Epidermal melanocyte (primary cell): ENCODE results near the gene RRP1.
"Not testable (repeated sequence)": the region's sequence is repeated elsewhere in the genome, so short reads cannot be mapped to it uniquely, and the experiment has no call there.

Experiments used
- DNase-seq: peaks from one replicate; pipeline ENCODE4 v3.0.0; 2011; ENCODE audit warnings: low spot score; ENCODE audit not compliant: insufficient read length

Gene RRP1

DNA sequence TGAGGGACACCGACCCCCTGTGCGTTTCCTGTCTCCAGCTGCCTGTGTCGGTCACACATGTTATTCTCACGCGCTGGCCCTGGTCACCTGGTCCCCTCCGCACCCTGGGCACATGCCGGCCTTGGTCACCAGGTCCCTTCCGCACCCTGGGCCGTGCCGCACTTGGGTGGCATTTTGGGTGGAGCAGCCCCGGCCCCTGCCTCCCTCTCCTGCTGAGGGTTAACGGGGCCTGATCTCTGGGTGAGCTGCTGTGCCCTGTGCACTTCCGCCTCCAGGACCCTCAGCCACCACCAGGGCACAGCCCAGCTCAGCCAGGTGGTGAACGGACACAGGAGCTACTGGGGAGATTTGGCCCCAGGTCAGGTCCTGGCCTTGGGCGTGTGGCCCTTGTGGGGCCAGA, 26.6 kb downstream of the RRP1 start:
- no peak for DNase-seq

DNA sequence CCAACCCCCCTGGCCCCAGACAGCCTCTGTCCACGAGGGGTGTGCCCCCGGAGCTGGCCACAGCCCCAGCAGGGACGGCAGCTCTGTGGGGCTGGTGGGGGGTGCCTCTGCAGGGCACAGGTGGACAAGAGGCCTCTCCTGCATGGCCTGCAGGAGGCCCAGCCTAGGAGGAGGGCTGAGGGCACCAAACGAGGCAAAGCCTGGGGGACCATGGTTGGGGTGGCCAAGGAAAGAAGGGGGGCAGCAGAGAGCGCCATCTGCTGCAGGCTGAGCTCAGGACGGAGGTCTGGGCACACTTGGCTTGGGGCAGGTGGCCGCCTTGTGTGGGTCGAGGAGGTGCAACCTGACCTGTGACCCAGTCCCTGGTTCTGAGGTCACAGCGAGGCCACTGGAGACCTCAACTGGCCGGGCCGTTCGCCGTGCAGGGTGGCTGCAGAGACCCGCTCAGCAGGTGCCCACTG, 27.3 kb downstream of the RRP1 start:
- no peak for DNase-seq

DNA sequence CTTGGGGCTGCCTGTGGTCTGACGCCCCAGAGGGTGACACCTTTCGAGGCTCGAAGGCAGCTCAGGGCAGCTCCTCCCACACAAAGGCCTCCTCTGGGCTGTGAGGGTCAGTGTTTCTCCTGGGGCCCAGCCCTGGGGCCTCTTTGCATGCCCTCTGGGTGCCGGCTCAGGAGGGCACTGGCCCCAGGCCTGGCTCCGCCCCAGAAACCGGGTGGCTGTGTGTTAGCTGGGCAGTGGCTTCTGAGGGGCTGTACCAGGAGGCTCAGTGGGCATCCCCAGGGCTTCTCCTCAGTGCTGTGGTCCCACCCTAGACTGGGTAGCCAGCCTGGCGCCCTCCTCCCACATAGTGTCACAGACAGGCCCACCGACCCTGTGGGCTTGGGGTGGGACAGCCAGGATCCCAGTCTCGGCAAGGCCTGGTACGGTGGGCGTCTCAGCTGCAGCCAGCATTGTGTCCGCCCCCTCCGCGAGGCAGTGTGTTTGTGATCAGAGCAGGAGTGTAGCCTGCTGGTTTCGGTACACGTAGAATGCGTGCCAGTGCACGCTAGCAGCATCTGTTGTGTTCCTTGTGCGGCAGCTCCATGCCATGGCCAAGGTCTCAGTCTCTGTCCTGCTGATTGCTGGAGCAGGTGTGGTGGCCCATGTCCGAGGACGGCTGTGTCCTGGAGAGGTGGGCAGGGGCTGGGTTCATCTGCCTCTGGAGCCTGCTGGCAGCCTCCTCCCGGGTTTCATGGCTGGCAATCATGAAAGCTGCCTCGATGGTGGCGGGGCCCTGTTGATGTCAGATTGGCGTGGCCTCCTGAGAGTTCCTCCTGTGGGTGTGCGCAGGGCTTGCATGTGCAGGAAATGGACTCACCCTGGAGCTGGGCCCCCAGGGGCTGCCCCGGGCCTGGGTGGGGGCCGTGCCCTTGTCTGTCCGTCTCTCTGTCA, 28.0 kb downstream of the RRP1 start:
- DNase-seq = no peak

DNA sequence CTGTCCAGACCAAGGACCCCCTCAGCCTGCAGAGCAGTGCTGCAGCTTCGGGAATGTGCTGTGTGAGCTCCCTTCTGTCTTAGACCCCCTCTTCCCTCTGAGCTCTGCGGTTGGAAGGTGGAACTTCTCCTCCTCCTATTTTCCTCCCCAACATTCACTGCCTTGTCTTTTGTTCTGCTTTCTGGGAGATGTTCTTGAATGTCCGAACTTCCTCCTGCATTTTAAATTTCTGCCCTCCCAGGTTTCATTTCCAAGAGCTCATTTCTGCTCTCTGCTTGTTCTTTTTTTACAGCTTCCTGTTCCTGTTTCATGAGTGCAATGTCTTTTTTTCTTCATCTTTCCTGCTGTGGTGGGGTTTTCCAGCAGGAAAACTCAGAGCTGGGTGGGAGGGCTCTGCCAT, 29.3 kb downstream of the RRP1 start:
- no peak for DNase-seq

- no peak for DNase-seq
These were observed 30.4 kb downstream of the RRP1 start for GRCh38 chr21:43819511-43820405.

- no peak for DNase-seq
These were observed 31.1 kb downstream of the RRP1 start for GRCh38 chr21:43820466-43820865.

- DNase-seq = not testable (repeated sequence)
These were observed 32.8 kb downstream of the RRP1 start for GRCh38 chr21:43822166-43822565.

GRCh38 chr21:43822741-43823140, 33.4 kb downstream of the RRP1 start:
- DNase-seq = not testable (repeated sequence)

GRCh38 chr21:43824333-43825241, 35.2 kb downstream of the RRP1 start:
- no peak for DNase-seq

DNA sequence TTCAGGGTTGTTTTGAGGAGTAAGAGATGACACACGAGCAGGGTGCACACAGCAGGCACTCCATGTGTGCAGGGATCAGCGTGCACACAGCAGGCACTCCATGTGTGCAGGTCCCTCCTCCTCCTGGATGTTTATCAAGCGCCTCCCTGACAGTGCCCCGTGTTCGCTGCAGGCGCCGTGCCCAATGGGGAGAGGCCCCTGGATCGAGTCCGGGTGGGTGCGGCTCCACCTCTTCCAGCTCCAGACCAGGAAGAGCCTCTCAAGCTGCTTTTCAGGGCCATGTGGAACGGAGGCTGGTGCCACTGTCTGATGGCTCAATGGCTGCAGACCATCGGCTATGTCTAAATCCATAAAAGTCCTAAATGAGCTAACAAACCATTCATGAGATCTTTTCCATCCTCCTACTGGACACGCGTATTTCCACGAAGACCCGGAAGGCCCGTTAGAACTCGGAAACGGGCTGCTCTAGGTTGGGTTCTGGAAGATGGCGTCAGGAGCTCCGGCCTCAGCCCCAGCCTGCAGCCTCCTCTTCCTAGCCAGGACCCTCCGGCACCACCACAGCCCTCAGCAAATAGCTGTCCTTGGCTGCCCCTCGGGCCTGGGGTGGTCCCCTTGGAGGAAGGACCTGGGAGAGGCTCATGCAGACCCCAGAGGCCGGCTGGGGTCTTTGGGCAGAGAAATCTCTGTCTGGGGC, 36.0 kb downstream of the RRP1 start:
- DNase-seq = no peak

DNA sequence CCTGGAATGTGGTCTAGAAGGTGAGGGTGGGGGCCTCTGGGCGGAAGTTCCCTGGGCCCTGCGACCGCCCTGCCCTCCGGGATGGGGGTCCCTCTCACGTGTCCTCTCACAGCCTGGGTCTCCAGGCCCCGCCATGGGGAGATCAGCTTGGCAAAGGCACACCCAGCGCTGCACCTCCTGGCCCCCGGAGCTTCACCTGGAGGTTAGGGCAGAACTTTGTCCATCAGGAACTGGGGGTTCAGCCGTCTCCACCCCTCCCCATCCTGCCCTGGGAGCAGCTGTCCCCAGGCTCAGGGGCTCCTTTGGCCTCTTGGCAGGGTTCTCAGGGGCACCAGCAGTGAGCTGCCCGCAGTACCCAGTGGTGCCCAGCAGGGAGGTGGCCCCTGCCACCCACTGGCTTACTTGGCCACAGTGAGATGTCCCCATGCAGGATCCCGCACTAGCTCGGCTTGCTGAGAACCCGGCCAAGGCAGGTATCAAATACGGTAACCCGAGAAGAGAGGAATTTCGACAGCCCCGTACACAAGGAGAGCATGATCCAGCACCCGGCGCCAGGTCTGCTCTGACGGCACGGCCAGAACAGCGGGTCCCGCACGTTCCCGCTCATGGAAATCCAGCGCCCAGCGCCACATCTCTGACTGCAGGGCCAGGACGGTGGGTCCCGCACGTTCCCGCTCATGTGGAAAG, 36.7 kb downstream of the RRP1 start:
- no peak for DNase-seq

DNA sequence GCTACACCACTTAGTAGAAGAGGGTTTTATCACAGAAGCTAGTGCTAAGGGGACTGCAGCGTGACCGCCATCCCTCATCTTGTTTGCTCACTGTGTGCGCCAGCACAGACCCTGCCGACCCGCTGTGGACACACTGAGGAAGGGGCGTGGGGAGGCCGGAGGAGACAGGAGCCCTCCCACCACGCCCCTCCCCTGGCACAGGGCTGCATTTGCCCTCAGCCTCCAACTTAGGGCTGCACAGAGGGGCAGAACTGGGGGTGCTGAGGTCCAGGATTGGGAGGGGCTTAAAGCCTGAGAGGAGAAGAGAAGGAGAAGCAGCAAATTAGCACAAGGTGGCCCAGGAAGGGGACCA, 37.2 kb downstream of the RRP1 start:
- DNase-seq = no peak

- no peak for DNase-seq
These were observed 37.7 kb downstream of the RRP1 start for GRCh38 chr21:43827015-43827611.

- no peak for DNase-seq
These were observed 39.8 kb downstream of the RRP1 start for GRCh38 chr21:43829161-43829560.

- no peak for DNase-seq
These were observed 40.3 kb downstream of the RRP1 start for GRCh38 chr21:43829575-43830119.

DNA sequence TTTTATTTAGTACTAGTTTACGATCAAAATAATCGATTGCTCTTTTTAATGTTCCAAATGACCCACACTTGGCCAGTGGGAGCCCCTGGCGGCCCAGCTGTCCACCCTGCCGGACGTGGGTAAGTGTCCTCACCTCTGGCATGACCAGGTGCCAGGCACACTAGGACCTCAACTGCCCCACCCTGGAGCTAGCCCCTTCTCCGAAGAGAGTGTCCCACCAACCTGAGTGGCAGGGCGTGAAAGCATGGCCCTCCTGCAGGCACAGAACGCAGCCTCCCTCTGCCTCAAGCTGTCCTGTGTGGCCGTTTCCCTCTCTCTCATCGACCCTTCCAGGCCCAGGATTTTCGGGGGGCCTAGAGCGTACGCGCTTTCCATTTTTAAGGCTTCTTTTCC, 42.8 kb downstream of the RRP1 start:
- no peak for DNase-seq

GRCh38 chr21:43832648-43833047, 43.3 kb downstream of the RRP1 start:
- no peak for DNase-seq

DNA sequence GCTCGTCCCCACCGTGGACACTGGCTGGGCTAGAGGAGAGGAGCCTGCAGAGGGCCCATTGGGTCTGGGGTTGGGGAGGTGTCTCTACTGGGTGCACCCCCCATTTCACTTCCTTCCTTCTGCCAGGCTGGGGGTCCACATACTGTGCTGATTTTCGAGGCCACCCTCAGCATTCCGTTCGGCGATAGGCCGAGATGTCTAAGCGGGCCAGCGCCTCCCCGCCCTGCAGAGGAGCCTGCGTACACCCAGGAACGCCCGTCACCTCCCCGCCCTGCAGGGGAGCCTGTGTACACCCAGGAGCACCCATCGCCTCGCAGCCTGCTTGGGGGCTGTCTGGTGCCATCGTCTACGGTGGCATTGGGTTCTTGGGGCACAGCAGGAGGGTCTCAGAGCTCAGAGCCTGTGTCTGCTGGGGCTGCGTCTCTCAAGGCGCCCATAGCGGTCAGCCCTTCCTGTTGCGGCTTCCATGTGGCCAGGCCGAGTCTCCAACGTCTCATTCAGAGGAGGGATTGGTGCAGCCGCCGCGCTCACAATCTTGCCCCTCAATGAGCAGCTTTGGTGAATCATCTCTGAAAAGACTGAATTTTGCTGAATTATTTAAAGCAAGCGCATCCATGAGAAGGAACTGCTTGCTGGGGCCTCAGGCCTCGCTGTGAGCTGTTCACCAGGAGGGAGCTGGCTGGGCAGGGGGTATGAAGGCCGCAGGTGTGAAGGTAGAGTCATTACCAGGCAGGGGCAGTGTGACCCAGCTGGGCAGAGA, 44.9 kb downstream of the RRP1 start:
- no peak for DNase-seq

- no peak for DNase-seq
These were observed 45.7 kb downstream of the RRP1 start for GRCh38 chr21:43835050-43835449.
